Measurements from ENCODE around the gene DRG1. TPM values are rescaled to one million over a fixed set of nuclear protein-coding genes. Genes with fewer than 3 reads are reported as not detected.
"Not testable (repeated sequence)": the region's sequence is repeated elsewhere in the genome, so short reads cannot be mapped to it uniquely, and the experiment has no call there.

The DRG1 gene
- total RNA-seq, 4 donors from 2014 or later: 31.3 to 84.2 (median 33.2) TPM

- H3K27ac ChIP-seq: no peak overlapping the region
- H3K9me3 ChIP-seq: no peaks in the 10 kb centered on the region
- no peak for DNase-seq
- peaks cover 0 to 89% (median 0%) of the 10 kb centered on the region in 3 donors for H3K36me3 ChIP-seq
- H3K4me3 ChIP-seq: no peak overlapping the region
- TF ChIP-seq CTCF (IDR thresholded peaks at IDR 0.05) (no peak), POLR2A (IDR thresholded peaks at IDR 0.05) (no peak)
- H3K4me1 ChIP-seq: no peaks in the 10 kb centered on the region
- no peaks in the 10 kb centered on the region for H3K27me3 ChIP-seq
Measured at GRCh38 chr22:31465307-31465706, 65.9 kb downstream of the DRG1 start.

- H3K36me3 ChIP-seq: peaks cover 0 to 31% (median 0%) of the 10 kb centered on the region in 3 donors
Measured at GRCh38 chr22:31474743-31475142, 75.3 kb downstream of the DRG1 start.

GRCh38 chr22:31475800-31476199 is 76.4 kb downstream of the DRG1 start:
- no peak overlapping the region for H3K4me3 ChIP-seq
- no peaks in the 10 kb centered on the region for H3K4me1 ChIP-seq
- peaks cover 0 to 38% (median 0%) of the 10 kb centered on the region in 3 donors for H3K36me3 ChIP-seq
- no peak overlapping the region for H3K27ac ChIP-seq
- DNase-seq: no peak
- no peaks in the 10 kb centered on the region for H3K9me3 ChIP-seq
- H3K27me3 ChIP-seq: no peaks in the 10 kb centered on the region
- TF ChIP-seq POLR2A (IDR thresholded peaks at IDR 0.05): no peak
- no peak for TF ChIP-seq CTCF (IDR thresholded peaks at IDR 0.05)

More at GRCh38 chr22:31474743-31475142, 75.3 kb downstream of the DRG1 start:
- Histone ChIP-seq H3K27me3 (no peaks in the 10 kb centered on the region), H3K4me3 (no peak overlapping the region), H3K27ac (no peak overlapping the region), H3K9me3 (no peaks in the 10 kb centered on the region), H3K4me1 (no peaks in the 10 kb centered on the region)
- DNase-seq: no peak
- TF ChIP-seq CTCF (IDR thresholded peaks at IDR 0.05) (no peak), POLR2A (IDR thresholded peaks at IDR 0.05) (no peak)

- Histone ChIP-seq H3K36me3 (peaks cover 0 to 43% (median 0%) of the 10 kb centered on the region in 3 donors), H3K27ac (peak overlapping the region in 1 of 4 donors; percentile 11), H3K9me3 (no peaks in the 10 kb centered on the region), H3K4me3 (no peak overlapping the region), H3K27me3 (no peaks in the 10 kb centered on the region), H3K4me1 (no peaks in the 10 kb centered on the region)
- TF ChIP-seq POLR2A (IDR thresholded peaks at IDR 0.05): no peak
- TF ChIP-seq CTCF (IDR thresholded peaks at IDR 0.05): no peak
- DNase-seq: no peak
Measured at GRCh38 chr22:31477329-31477728, 77.9 kb downstream of the DRG1 start.

DNA sequence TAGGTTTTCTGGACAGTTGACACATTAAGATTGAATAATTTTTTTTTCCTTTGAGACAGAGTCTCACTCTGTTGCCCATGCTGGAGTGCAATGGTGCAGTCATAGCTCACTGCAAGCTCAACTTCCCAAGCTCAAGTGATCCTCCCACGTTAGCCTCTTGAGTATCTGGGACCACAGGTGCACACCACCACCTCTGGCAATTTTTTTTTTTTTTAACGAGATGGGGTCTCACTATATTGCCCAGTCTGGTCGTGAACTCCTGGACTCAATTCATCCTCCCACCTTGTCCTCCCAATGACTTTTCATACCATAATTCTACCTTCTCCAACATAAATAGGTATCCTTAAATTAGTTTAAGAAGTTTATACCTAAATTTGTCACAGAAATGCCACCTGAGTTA is 81.7 kb downstream of the DRG1 start:
- TF ChIP-seq POLR2A (IDR thresholded peaks at IDR 0.05) (no peak), CTCF (IDR thresholded peaks at IDR 0.05) (no peak)

GRCh38 chr22:31482470-31482869 is 83.1 kb downstream of the DRG1 start:
- DNase-seq, H3K4me1 ChIP-seq, H3K9me3 ChIP-seq, H3K27me3 ChIP-seq, H3K27ac ChIP-seq, H3K4me3 ChIP-seq: not testable (repeated sequence)
- peaks cover 0 to 72% (median 0%) of the 10 kb centered on the region in 3 donors for H3K36me3 ChIP-seq

More for the DNA sequence above, 81.7 kb downstream of the DRG1 start:
- Histone ChIP-seq H3K4me3 (no peak overlapping the region), H3K27me3 (no peaks in the 10 kb centered on the region), H3K9me3 (no peaks in the 10 kb centered on the region), H3K27ac (no peak overlapping the region), H3K4me1 (no peaks in the 10 kb centered on the region), H3K36me3 (peaks cover 0 to 59% (median 0%) of the 10 kb centered on the region in 3 donors)
- DNase-seq: no peak

Small RNAs within 50 kb of the gene (small RNA-seq; reads per million reads assigned to genes)
- gene RNU6-28P (0 reads per million in 2 donors), gene RNU6-338P (0 reads per million in 2 donors)

Other genes with a start within 250 kb of the DRG1 start
- 10 to 100 TPM; 34.7 to 45.9 (median 41.7) TPM for gene RNF185, start 239.4 kb upstream of the DRG1 start, total RNA-seq
- 100 to 1,000 TPM; 106 to 256 (median 139) TPM for gene LIMK2, start 187.3 kb upstream of the DRG1 start, total RNA-seq
- gene PIK3IP1, start 107.1 kb upstream of the DRG1 start, total RNA-seq: 10 to 100 TPM; 23.7 to 60.2 (median 30.7) TPM
- gene PATZ1, start 53.3 kb upstream of the DRG1 start, total RNA-seq: 10 to 100 TPM; 12.4 to 28.3 (median 21.2) TPM
- gene EIF4ENIF1, start 90.2 kb downstream of the DRG1 start, total RNA-seq: 10 to 100 TPM; 22.2 to 47.9 (median 26.2) TPM
- gene SFI1, start 96.9 kb downstream of the DRG1 start, total RNA-seq: 100 to 1,000 TPM; 124 to 307 (median 198) TPM

Measured in Peyer's patch (tissue), 4 donors.